Kidney (tissue), 14 donors: Measurements from ENCODE around the gene C11orf42. TPM values are rescaled to one million over a fixed set of nuclear protein-coding genes. Genes with fewer than 3 reads are reported as not detected.

Experiments used
- DNase-seq, 5 donors: peaks; one replicate each; pipeline ENCODE4 v3.0.0-alpha.2; 2013 to 2020
- FAIRE-seq: peaks from 2 replicates; lab custom pipeline; 2012; peaks lifted over from hg19 to GRCh38; lab: Jason Lieb, UNC
- H3K27ac ChIP-seq, 2 donors: one replicate each; pipeline ENCODE4 v1.7.0; 2013; ENCODE audit warnings: low read depth in 2 of 2, low read length in 2 of 2, inconsistent platforms in 1 of 2
- H3K27me3 ChIP-seq: one replicate; pipeline ENCODE4 v1.7.1; 2013; ENCODE audit warnings: low read length, inconsistent platforms; ENCODE audit not compliant: control insufficient read depth, insufficient read depth
- H3K36me3 ChIP-seq, 3 donors: one replicate each; pipeline versions ENCODE4 v1.7.0 to v1.7.1; 2013; ENCODE audit warnings: low read length in 3 of 3, control low read depth in 1 of 3, inconsistent platforms in 1 of 3; ENCODE audit not compliant: insufficient read depth in 3 of 3, control insufficient read depth in 2 of 3
- H3K4me1 ChIP-seq, 3 donors: one replicate each; pipeline versions ENCODE4 v1.7.0 to v1.7.1; 2013; ENCODE audit warnings: low read length in 3 of 3, inconsistent platforms in 1 of 3, low read depth in 1 of 3; ENCODE audit not compliant: control insufficient read depth in 2 of 3, insufficient read depth in 2 of 3
- H3K4me3 ChIP-seq, 3 donors: one replicate each; pipeline versions ENCODE4 v1.7.0 to v1.8.1; 2013; ENCODE audit warnings: low read length in 3 of 3, control low read depth in 1 of 3, inconsistent platforms in 1 of 3
- H3K9ac ChIP-seq, 3 donors: one replicate each; pipeline versions ENCODE4 v1.7.0 to v1.7.1; 2013; ENCODE audit warnings: low read length in 3 of 3, control low read depth in 1 of 3, inconsistent platforms in 1 of 3
- H3K9me3 ChIP-seq, 3 donors: one replicate each; pipeline versions ENCODE4 v1.7.0 to v1.7.1; 2013; ENCODE audit warnings: low read length in 3 of 3, control low read depth in 1 of 3, inconsistent platforms in 1 of 3; ENCODE audit not compliant: control insufficient read depth in 2 of 3, insufficient read depth in 1 of 3
- CTCF ChIP-seq: IDR thresholded peaks from 3 replicates; pipeline ENCODE4 v1.5.1; 2012; ENCODE audit warnings: mild to moderate bottlenecking, moderate library complexity, borderline replicate concordance; ENCODE audit not compliant: insufficient read depth; ENCODE audit errors: extremely low read depth
- intact Hi-C: fragments of 100-400 bp; cut with DNase I; formaldehyde crosslinking; loops from one replicate; pipeline ENCODE4 v1.11.1; 2022
- polyA plus RNA-seq: library from polyadenylated mRNA; stranded (reverse); fragments of 350-450 nt; fragmentation: Illumina TruSeq; extraction: RNeasy Lipid Tissue Mini Kit (QIAGEN cat#74804); gene quantifications from one replicate; pipeline ENCODE4 v1.2.3, GENCODE V29; 2014; ENCODE audit warnings: low read depth, low replicate concordance; ENCODE audit not compliant: insufficient read depth
- total RNA-seq: library from RNA; stranded (reverse); fragmentation: NEBNext Ultra II Directional; extraction: Animal tissue kit (Norgen Biotek cat#: 25700); gene quantifications from one replicate; pipeline ENCODE4 v1.2.1, GENCODE V29; 2021
- donor health status: control.
- donor health status: control.
- donor health status: control.
- donor health status: control.
- donor health status: control.
- donor health status: DM: yes; HTN: yes; CAD: no.
- donor health status: Normal renal cell carcinoma (clear cell type).

C11orf42 gene
- total and polyA plus RNA-seq, 2 donors from 2014 or later, result not detected

GRCh38 chr11:6228520-6228919 is 23.2 kb downstream of the C11orf42 start:
- intact Hi-C loops, result no loop called here
- Histone ChIP-seq H3K36me3 (peaks cover 0 to 10% (median 4%) of the 10 kb centered on the region in 3 donors), H3K4me3 (no peak overlapping the region), H3K4me1 (peaks cover 0 to 13% (median 2%) of the 10 kb centered on the region in 3 donors), H3K9me3 (no peaks in the 10 kb centered on the region), H3K9ac (no peak overlapping the region), H3K27me3 (no peaks in the 10 kb centered on the region), H3K27ac (no peak overlapping the region)
- no peak for FAIRE-seq
- no peak for TF ChIP-seq CTCF
- no peak for DNase-seq

GRCh38 chr11:6229911-6230310 is 24.6 kb downstream of the C11orf42 start:
- H3K4me1 ChIP-seq, result peaks cover 0 to 13% (median 7%) of the 10 kb centered on the region in 3 donors
- no peaks in the 10 kb centered on the region for H3K9me3 ChIP-seq
- no peak overlapping the region for H3K9ac ChIP-seq
- H3K4me3 ChIP-seq, result peak overlapping the region in 2 of 3 donors; percentile 4 to 32
- no peak for DNase-seq
- no peak for TF ChIP-seq CTCF
- no peak for FAIRE-seq
- H3K27ac ChIP-seq, result peak overlapping the region in 1 of 2 donors; percentile 29
- no peaks in the 10 kb centered on the region for H3K36me3 ChIP-seq
- H3K27me3 ChIP-seq, result no peaks in the 10 kb centered on the region
- intact Hi-C loops, result no loop called here

GRCh38 chr11:6232899-6233298 is 27.5 kb downstream of the C11orf42 start:
- intact Hi-C loops, result no loop called here

More at GRCh38 chr11:6232899-6233298, 27.5 kb downstream of the C11orf42 start:
- Histone ChIP-seq H3K9me3 (no peaks in the 10 kb centered on the region), H3K36me3 (no peaks in the 10 kb centered on the region), H3K4me1 (peaks cover 0 to 7% (median 0%) of the 10 kb centered on the region in 3 donors), H3K27me3 (no peaks in the 10 kb centered on the region), H3K9ac (no peak overlapping the region), H3K4me3 (peak overlapping the region in 2 of 3 donors; percentile 4 to 49), H3K27ac (no peak overlapping the region)
- DNase-seq (no peak), FAIRE-seq (no peak)
- no peak for TF ChIP-seq CTCF
